GM12892 (cell line): ENCODE measurements around the gene TMEM40.

Source experiments
- POLR2A ChIP-seq: IDR thresholded peaks from 2 replicates; pipeline ENCODE4 v1.6.1; 2011; ENCODE audit warnings: low read depth, low read length, control low read depth
- POLR2AphosphoS5 ChIP-seq: IDR thresholded peaks from 2 replicates; pipeline ENCODE4 v1.6.1; 2011; ENCODE audit warnings: low read depth, low read length, control low read depth

- TF ChIP-seq POLR2A (no peak), POLR2AphosphoS5 (no peak)
Observed at GRCh38 chr3:12707449-12707848, 51.6 kb downstream of the TMEM40 start.
